Endothelial cell of umbilical vein (primary cell): Measurements from ENCODE around the gene PXYLP1. TPM values are rescaled to one million over a fixed set of nuclear protein-coding genes. Genes with fewer than 3 reads are reported as not detected.

Source experiments
- Bru-seq: library from RNA; stranded (reverse); fragments of 400-500 nt; gene quantifications from one replicate; lab custom pipeline; 2021; lab: Mats Ljungman, UMichigan
- BruChase-seq, 2 experiments: library from RNA; stranded (reverse); fragments of 400-500 nt; gene quantifications; one replicate each; lab custom pipeline; 2021; lab: Mats Ljungman, UMichigan
- BruUV-seq: library from RNA; stranded (reverse); fragments of 400-500 nt; replicated peaks from 2 replicates; lab custom pipeline; 2021; lab: Mats Ljungman, UMichigan
- CTCF ChIA-PET: fragments of 300-600, 350-600 bp; sonication (Branson Sonifier 250); formaldehyde crosslinking; loops from one replicate; lab custom pipeline; 2021; ENCODE audit warnings: antibody characterized with exemption, inconsistent platforms; lab: Charles Lee
- POLR2A ChIA-PET: fragments of 300-600, 350-600 bp; sonication (Branson Sonifier 250); formaldehyde crosslinking; loops from one replicate; lab custom pipeline; 2021; ENCODE audit warnings: antibody characterized with exemption, inconsistent platforms; lab: Charles Lee
- DNase-seq: peaks from one replicate; pipeline ENCODE4 v3.0.0-alpha.2; 2011; ENCODE audit warnings: low read depth, low spot score
- FAIRE-seq: peaks from 2 replicates; lab custom pipeline; 2011; peaks lifted over from hg19 to GRCh38; lab: Jason Lieb, UNC
- H2AFZ ChIP-seq: 2 replicates; pipeline ENCODE4 v1.6.0; 2012; ENCODE audit warnings: low read depth, low read length, control low read depth, inconsistent platforms
- H3K27ac ChIP-seq: 2 replicates; pipeline ENCODE4 v1.5.1; 2011; ENCODE audit warnings: low read depth, mild to moderate bottlenecking, control low read depth, low read length, moderate library complexity; ENCODE audit not compliant: insufficient read depth
- H3K27me3 ChIP-seq, 2 experiments: 2 replicates each; pipeline versions ENCODE4 v1.6.0 to v1.6.1; 2011; ENCODE audit warnings: low read length in 2 of 2, mixed read lengths in 1 of 2; ENCODE audit not compliant: control insufficient read depth in 2 of 2, insufficient read depth in 2 of 2
- H3K36me3 ChIP-seq, 2 experiments: 2 replicates in 1 of 2; 3 replicates in 1 of 2; pipeline ENCODE4 v1.5.1; 2011; ENCODE audit warnings: low read length in 2 of 2, mild to moderate bottlenecking in 1 of 2, moderate library complexity in 1 of 2; ENCODE audit not compliant: control insufficient read depth in 2 of 2, insufficient read depth in 2 of 2; ENCODE audit errors: extremely low read depth in 1 of 2
- H3K4me1 ChIP-seq: 3 replicates; pipeline ENCODE4 v1.5.1; 2011; ENCODE audit warnings: mild to moderate bottlenecking, low read length; ENCODE audit not compliant: control insufficient read depth, insufficient read depth; ENCODE audit errors: extremely low read depth
- H3K4me2 ChIP-seq: 2 replicates; pipeline ENCODE4 v1.6.1; 2011; ENCODE audit warnings: low read length, control low read depth, mixed read lengths; ENCODE audit not compliant: insufficient read depth
- H3K4me3 ChIP-seq, 3 experiments: fragments of 200-600 bp in 1 of 3; sonication (generic), shearing (Covaris generic) in 1 of 3; replicated peaks in 1 of 3; 2 replicates each; pipeline ENCODE4 v1.5.1; 2011 to 2016; ENCODE audit warnings: control low read depth in 3 of 3, low read length in 3 of 3, mild to moderate bottlenecking in 2 of 3, inconsistent platforms in 1 of 3, low read depth in 1 of 3, moderate library complexity in 1 of 3; ENCODE audit not compliant: insufficient read depth in 1 of 3
- H3K79me2 ChIP-seq: 2 replicates; pipeline ENCODE4 v1.6.0; 2012; ENCODE audit warnings: low read length, inconsistent platforms; ENCODE audit not compliant: control insufficient read depth, insufficient read depth
- H3K9ac ChIP-seq: replicated peaks from 2 replicates; pipeline ENCODE3; 2011; ENCODE audit warnings: low read length, control low read depth; ENCODE audit not compliant: insufficient read depth; ENCODE audit errors: extremely low read depth
- H3K9me1 ChIP-seq: replicated peaks from 3 replicates; pipeline ENCODE4 v1.6.0; 2011; ENCODE audit warnings: mild to moderate bottlenecking, low read length; ENCODE audit not compliant: control insufficient read depth, insufficient read depth; ENCODE audit errors: extremely low read depth
- H3K9me3 ChIP-seq: replicated peaks from 2 replicates; pipeline ENCODE4 v1.5.1; 2012; ENCODE audit warnings: low read length, inconsistent platforms; ENCODE audit not compliant: control insufficient read depth, insufficient read depth
- H4K20me1 ChIP-seq: replicated peaks from 2 replicates; pipeline ENCODE3; 2011; ENCODE audit warnings: mild to moderate bottlenecking, low read length; ENCODE audit not compliant: control insufficient read depth, insufficient read depth; ENCODE audit errors: extremely low read depth
- CTCF ChIP-seq, 2 donors: IDR thresholded peaks; 1 replicate in 1 of 2; 2 replicates in 1 of 2; pipeline ENCODE4 v1.5.1; 2011; ENCODE audit warnings: low read length in 2 of 2, mild to moderate bottlenecking in 2 of 2, moderate library complexity in 2 of 2, control low read depth in 1 of 2, inconsistent platforms in 1 of 2, low read depth in 1 of 2; ENCODE audit not compliant: insufficient read depth in 1 of 2; ENCODE audit errors: extremely low read depth in 1 of 2
- EZH2 ChIP-seq: IDR thresholded peaks from 2 replicates; pipeline ENCODE4 v1.6.1; 2012; ENCODE audit warnings: borderline replicate concordance, low read depth, mild to moderate bottlenecking, moderate library complexity, low read length, inconsistent platforms; ENCODE audit not compliant: severe bottlenecking
- FOS ChIP-seq: IDR thresholded peaks from 2 replicates; pipeline ENCODE4 v1.6.1; 2011; ENCODE audit warnings: mild to moderate bottlenecking, low read length, moderate library complexity, borderline replicate concordance; ENCODE audit not compliant: insufficient read depth
- GATA2 ChIP-seq: IDR thresholded peaks from 2 replicates; pipeline ENCODE4 v1.7.0; 2011; ENCODE audit warnings: low read depth, mild to moderate bottlenecking, moderate library complexity, mixed read lengths, low read length; ENCODE audit not compliant: insufficient read length, insufficient read depth
- JUN ChIP-seq: IDR thresholded peaks from 2 replicates; pipeline ENCODE4 v1.6.1; 2011; ENCODE audit warnings: borderline replicate concordance, low read depth; ENCODE audit not compliant: insufficient read length, insufficient read depth
- MAX ChIP-seq: IDR thresholded peaks from 2 replicates; pipeline ENCODE4 v1.6.1; 2011; ENCODE audit not compliant: insufficient read depth, insufficient read length
- MYC ChIP-seq: IDR thresholded peaks from one replicate; pipeline ENCODE4 v1.6.1; 2011; ENCODE audit warnings: mild to moderate bottlenecking, low read depth, low read length
- POLR2A ChIP-seq: IDR thresholded peaks from 2 replicates; pipeline ENCODE4 v1.6.1; 2012; ENCODE audit warnings: low read depth, mild to moderate bottlenecking, control low read depth, low read length
- POLR2AphosphoS5 ChIP-seq: IDR thresholded peaks from 2 replicates; pipeline ENCODE4 v1.6.1; 2012; ENCODE audit warnings: low read depth, mild to moderate bottlenecking, control low read depth, low read length, moderate library complexity; ENCODE audit not compliant: insufficient read depth
- dilution Hi-C: fragments of 300-500 bp; cut with MboI; formaldehyde crosslinking; loops from one replicate; pipeline ENCODE4 v1.15.0; 2019; ENCODE audit warnings: low sequenced_read_pairs; ENCODE audit not compliant: extremely low pct_ligation_motif_present
- intact Hi-C: fragments of 100-400 bp; cut with micrococcal nuclease; formaldehyde crosslinking; loops from one replicate; pipeline ENCODE4 v1.10.0; 2022
- long read RNA-seq: library from polyadenylated mRNA; stranded (forward); transcript quantifications from one replicate; pipeline ENCODE4 v2.0.0, GENCODE V29; 2021
- polyA minus RNA-seq, 3 experiments: library from RNA; depleted of rRNA, polyadenylated mRNA; stranded (reverse); fragments of >200 nt; gene quantifications; 1 replicate in 1 of 3; 2 replicates in 2 of 3; pipeline ENCODE4 v1.2.3, GENCODE V29; 2011
- polyA plus RNA-seq, 4 experiments: library from polyadenylated mRNA; depleted of rRNA in 3 of 4; stranded (reverse) in 3 of 4; unstranded in 1 of 4; fragments of >200 nt; gene quantifications; 2 replicates each; pipeline versions ENCODE4 v1.2.1 to v1.2.3, GENCODE V29; 2011 to 2012; ENCODE audit warnings: missing spikeins in 1 of 4
- total RNA-seq: library from RNA; stranded (reverse); gene quantifications from 2 replicates; pipeline ENCODE4 v1.2.3, GENCODE V29; 2021

PXYLP1 gene
- 0.88 and 1.7 TPM in 2 replicates for total RNA-seq
- 0.84 and 1.5 TPM in 2 replicates for polyA plus RNA-seq
- polyA plus RNA-seq (2011; cell fraction: cytosol; rRNA removed) = 0.75 and 0.79 TPM in 2 replicates
- 2.9 and 3.0 TPM in 2 replicates for polyA plus RNA-seq (2011; cell fraction: nucleus; rRNA removed)
- polyA plus RNA-seq (2012) = 1.7 and 1.9 TPM in 2 replicates
- polyA minus RNA-seq = 1.9 and 3.2 TPM in 2 replicates
- polyA minus RNA-seq (2011; cell fraction: cytosol; rRNA and poly(A)+ RNA removed) = 0.72 TPM
- polyA minus RNA-seq (2011; cell fraction: nucleus; rRNA and poly(A)+ RNA removed) = 1.7 and 3.5 TPM in 2 replicates
- Bru-seq, nascent RNA = percentile 31 among the genes with signal in this experiment
- BruChase-seq, experiment 1, labeled RNA remaining after a 6-hour chase = percentile 18 among the genes with signal in this experiment
- percentile 21 among the genes with signal in this experiment for BruChase-seq, experiment 2, labeled RNA remaining after a 2-hour chase
- long read RNA-seq, partial matches to known transcripts = 0 of 2 reads
- long read RNA-seq, other reads (novel, unspliced or antisense) = 2 of 2 reads

- Histone ChIP-seq H3K4me3 (peak within 1 kb of the TSS; percentile 65 to 75 (median 72)), H3K4me1 (peaks cover 8% of the 10 kb centered on the region), H3K4me2 (peak within 1 kb of the TSS; percentile 90), H3K27ac (no peak within 1 kb of the TSS), H3K9me3 (no peaks in the 10 kb centered on the region), H4K20me1 (no peaks in the 10 kb centered on the region), H3K79me2 (no peaks in the 10 kb centered on the region), H3K9ac (peak within 1 kb of the TSS; percentile 62), H3K9me1 (no peaks in the 10 kb centered on the region), H2AFZ (peak within 1 kb of the TSS; percentile 100), H3K36me3 (no peaks in the 10 kb centered on the region), H3K27me3 (peaks cover 11 to 31% of the 10 kb centered on the region in 2 experiments)
- no peak for TF ChIP-seq EZH2
- TF ChIP-seq POLR2A = peak; percentile 61
- peak; percentile 77 for TF ChIP-seq POLR2AphosphoS5
- no peak for TF ChIP-seq JUN
- no peak for TF ChIP-seq FOS
- TF ChIP-seq CTCF (IDR thresholded peaks at IDR 0.05; ENCODE audit: extremely low read depth in 1 of 2, insufficient read depth in 1 of 2, low read depth in 1 of 2, low read length in 2 of 2) = peak; percentile 63 to 77
- no peak for TF ChIP-seq MAX
- no peak for TF ChIP-seq GATA2
- no peak for TF ChIP-seq MYC
- FAIRE-seq (peak; percentile 80), DNase-seq (peak; percentile 83)
- POLR2A ChIA-PET = interaction anchor here (0.6 kb wide), 1 partner anchor 81 kb away, joined by 3 read pairs; no protein-coding TSS in a partner anchor
- no TSS peak for BruUV-seq
- dilution Hi-C loops = no loop called here
- intact Hi-C loops = loop anchor here (1.0 kb wide), 3 partner anchors 25 to 221 kb away; no protein-coding TSS in a partner anchor
- CTCF ChIA-PET = interaction anchor here (0.6 to 1.9 kb wide), 32 partner anchors 8 to 233 kb away, joined by 3 to 23 read pairs (median 4); no protein-coding TSS in a partner anchor
These were observed at the start of gene PXYLP1 for GRCh38 chr3:141231101-141231951. TSS of gene PXYLP1 (plus strand) at chr3:141231825. CDS start at chr3:141260176, 28,351 bp downstream.
